GM13977 (cell line): ENCODE measurements around the gene UVSSA.
"Not testable (repeated sequence)": the region's sequence is repeated elsewhere in the genome, so short reads cannot be mapped to it uniquely, and the experiment has no call there.

Source experiments
- DNase-seq: peaks from one replicate; pipeline ENCODE4 v3.0.0; 2012; ENCODE audit warnings: low spot score
- in situ Hi-C: fragments of 300-500 bp; cut with MboI; formaldehyde crosslinking; loops from one replicate; pipeline ENCODE4 v1.12.0; 2022; ENCODE audit warnings: low sequenced_read_pairs, low pct_unique_long_range_greater_than_20kb, mixed read lengths, inconsistent platforms; ENCODE audit not compliant: unreplicated experiment
- TF ChIP-seq, protein P1 (sequence below): IDR thresholded peaks from 2 replicates; pipeline ENCODE4 v1.5.1; 2012; ENCODE audit warnings: mild to moderate bottlenecking, control low read depth; ENCODE audit not compliant: insufficient read depth; ENCODE audit errors: extremely low read depth, missing control alignments

Gene UVSSA

DNA sequence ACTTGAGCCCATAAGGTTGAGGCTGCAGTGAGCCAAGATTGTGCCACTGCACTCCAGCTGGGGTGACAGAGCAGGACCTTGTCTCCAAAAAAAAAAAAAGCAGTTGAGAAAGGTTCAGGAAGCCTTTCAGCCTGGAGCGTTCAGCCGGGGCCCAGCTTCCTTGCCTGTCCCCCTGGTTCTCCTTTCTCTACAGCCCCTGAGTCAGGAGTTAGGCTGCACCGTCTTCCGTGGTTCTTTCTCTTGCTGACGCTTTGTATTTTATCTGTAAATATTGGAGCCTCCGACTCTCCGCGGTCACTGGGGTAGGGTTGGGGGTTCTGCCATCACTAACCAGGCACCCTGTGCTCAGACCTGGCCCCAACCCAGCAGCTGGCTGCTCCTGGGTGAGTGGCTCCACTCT is 13.8 kb upstream of the UVSSA start:
- DNase-seq, result no peak
- TF ChIP-seq, protein P1, sequence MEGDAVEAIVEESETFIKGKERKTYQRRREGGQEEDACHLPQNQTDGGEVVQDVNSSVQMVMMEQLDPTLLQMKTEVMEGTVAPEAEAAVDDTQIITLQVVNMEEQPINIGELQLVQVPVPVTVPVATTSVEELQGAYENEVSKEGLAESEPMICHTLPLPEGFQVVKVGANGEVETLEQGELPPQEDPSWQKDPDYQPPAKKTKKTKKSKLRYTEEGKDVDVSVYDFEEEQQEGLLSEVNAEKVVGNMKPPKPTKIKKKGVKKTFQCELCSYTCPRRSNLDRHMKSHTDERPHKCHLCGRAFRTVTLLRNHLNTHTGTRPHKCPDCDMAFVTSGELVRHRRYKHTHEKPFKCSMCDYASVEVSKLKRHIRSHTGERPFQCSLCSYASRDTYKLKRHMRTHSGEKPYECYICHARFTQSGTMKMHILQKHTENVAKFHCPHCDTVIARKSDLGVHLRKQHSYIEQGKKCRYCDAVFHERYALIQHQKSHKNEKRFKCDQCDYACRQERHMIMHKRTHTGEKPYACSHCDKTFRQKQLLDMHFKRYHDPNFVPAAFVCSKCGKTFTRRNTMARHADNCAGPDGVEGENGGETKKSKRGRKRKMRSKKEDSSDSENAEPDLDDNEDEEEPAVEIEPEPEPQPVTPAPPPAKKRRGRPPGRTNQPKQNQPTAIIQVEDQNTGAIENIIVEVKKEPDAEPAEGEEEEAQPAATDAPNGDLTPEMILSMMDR, result no peak
- in situ Hi-C loops, result no loop called here

DNA sequence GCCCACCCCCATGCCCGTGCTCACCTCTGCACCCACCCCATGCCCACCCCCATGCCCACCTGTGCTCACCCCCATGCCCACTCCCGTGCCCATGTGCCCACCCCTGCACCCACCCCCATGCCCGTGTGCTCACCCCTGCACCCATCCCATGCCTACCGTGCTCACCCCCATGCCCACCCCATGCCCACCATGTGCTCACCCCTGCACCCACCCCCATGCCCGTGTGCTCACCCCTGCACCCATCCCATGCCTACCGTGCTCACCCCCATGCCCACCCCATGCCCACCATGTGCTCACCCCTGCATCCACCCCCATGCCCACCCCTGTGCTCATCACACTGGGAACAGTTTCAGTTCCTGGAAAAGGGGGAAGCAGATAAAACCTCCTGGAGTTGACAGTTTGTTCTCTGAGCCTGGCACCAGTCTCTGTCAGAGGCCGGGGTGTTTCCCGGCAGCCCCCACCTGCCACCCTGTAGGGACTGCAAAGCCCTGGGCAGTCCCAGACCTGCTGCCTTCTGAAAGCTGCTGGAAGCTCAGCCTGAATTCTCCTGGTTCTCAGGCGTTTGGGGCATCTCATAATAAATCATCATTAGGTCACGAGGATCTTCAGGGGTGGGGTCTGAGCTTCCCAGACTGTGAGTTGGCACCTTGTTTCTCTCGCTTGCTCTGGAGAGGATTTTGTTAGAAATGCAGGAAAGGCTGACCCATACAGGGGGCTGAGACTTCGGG is 13.0 kb upstream of the UVSSA start:
- DNase-seq, in situ Hi-C loops: not testable (repeated sequence)

DNA sequence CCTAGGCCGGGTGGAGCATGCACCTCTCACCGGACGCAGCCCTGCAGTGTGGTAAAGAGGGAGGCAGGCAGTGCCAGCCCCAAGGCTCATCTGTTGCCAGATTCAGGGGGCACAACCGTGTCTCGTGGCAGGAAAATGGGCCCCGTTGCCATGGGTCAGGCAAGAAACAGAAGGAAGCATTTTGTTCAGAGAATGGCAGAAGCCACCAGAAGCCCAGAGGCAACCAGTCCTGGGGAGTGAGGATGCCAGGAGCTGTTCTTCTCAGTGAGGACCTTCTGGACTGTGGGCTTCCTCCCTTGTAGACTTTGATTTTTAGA is 12.5 kb upstream of the UVSSA start:
- TF ChIP-seq, protein P1, result no peak
- no peak for DNase-seq
- in situ Hi-C loops, result no loop called here

DNA sequence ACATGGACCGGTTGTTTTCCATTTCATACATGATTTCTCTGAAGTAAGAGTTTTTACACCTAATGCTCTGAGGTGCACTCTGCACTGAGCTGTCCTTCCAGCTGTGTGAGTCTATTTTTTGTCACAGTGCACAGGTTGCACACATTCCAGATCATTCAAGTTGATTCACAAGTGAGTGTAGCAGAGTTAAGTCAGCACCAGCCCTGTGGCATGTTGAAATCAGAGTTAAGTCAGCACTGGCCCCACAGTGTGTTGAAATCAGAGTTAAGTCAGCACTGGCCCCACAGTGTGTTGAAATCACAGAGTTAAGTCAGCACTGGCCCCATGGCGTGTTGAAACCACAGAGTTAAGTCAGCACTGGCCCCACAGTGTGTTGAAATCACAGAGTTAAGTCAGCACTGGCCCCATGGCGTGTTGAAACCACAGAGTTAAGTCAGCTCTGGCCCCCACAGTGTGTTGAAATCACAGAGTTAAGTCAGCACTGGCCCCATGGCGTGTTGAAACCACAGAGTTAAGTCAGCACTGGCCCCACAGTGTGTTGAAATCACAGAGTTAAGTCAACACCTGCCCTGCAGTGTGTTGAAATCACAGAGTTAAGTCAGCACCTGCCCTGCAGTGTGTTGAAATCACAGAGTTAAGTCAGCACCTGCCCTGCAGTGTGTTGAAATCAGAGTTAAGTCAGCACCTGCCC is 11.7 kb upstream of the UVSSA start:
- in situ Hi-C loops, DNase-seq: not testable (repeated sequence)

DNA sequence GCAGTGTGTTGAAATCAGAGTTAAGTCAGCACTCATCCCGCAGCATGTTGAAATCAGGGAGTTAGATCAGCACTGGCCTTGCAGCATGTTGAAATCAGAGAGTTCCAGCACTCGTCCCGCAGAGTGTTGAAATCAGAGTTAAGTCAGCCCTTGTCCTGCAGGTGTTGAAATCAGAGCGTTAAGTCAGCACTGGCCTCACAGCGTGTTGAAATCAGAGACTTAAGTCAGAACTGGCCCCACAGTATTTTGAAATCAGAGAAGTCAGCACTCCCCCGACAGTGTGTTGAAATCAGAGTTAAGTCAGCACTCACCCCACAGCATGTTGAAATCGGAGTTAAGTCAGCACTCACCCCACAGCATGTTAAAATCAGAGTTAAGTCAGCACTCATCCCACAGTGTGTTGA is 10.9 kb upstream of the UVSSA start:
- in situ Hi-C loops, result no loop called here
- TF ChIP-seq, protein P1, result no peak
- DNase-seq, result no peak

DNA sequence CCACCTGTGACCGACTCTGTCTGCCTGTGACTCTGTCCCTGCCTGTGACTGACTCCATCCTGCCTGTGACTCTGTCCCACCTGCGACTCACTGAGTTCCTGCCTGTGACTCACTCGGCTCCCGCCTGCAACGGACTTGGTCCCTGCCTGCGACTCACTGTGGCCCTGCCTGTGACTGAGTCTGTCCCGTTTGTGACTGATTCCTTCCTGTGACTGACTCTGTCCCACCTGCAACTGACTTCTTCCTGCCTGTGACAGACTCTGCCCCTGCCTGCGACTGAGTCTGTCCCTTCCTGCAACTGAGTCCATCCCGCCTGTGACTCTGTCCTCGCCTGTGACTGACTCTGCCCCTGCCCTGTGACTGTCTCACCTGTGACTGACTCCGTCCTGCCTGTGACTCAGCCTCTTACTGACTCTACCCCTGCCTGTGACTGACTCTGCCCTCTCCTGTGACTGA is 9.6 kb upstream of the UVSSA start:
- no peak for DNase-seq
- TF ChIP-seq, protein P1, result no peak
- in situ Hi-C loops, result no loop called here

DNA sequence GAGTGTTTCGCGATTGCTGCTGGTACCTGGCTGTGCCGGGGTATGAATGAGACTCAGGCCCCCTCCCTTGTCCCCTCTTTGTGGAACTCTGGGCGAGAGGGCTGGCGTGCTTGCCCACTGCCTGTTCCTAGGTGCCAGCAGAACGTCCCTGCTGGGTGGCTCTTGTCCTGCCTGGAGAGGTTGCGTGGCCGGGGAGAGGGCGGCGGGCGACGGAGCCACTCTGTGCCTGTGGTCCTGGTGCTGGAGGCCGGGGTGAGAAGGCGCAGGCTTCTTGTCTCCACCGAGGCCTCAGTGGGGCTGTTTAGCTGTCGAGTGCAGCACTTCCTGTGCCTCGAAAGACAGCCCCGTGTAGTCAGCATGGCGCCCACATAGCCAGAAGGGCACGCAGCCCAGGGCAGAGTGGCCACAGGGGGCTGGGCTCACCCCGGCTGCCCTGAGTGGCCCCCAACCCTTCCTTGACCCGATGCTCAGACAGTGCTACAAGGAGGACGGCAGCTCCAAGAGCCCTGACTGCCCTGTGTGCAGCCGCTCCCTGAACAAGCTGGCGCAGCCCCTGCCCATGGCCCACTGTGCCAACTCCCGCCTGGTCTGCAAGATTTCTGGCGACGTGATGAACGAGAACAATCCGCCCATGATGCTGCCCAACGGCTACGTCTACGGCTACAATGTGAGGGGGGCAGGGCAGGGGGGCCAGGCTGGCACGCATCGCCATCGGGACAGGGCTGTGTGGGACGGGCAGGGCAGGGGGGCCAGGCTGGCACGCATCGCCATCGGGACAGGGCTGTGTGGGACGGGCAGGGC is 8.9 kb upstream of the UVSSA start:
- TF ChIP-seq, protein P1, result no peak

More for the DNA sequence above, 8.9 kb upstream of the UVSSA start:
- no peak for DNase-seq
- in situ Hi-C loops, result no loop called here
